Activated CD4-positive, alpha-beta T cell treated with anti-CD3 and anti-CD28 coated beads for 1 hour (primary cell): ENCODE measurements around the gene B4GALT5.
"Not testable (repeated sequence)": the region's sequence is repeated elsewhere in the genome, so short reads cannot be mapped to it uniquely, and the experiment has no call there.

Experiments
- DNase-seq: peaks from one replicate; pipeline ENCODE4 v3.0.0-alpha.2; 2020

B4GALT5 gene, protein sequence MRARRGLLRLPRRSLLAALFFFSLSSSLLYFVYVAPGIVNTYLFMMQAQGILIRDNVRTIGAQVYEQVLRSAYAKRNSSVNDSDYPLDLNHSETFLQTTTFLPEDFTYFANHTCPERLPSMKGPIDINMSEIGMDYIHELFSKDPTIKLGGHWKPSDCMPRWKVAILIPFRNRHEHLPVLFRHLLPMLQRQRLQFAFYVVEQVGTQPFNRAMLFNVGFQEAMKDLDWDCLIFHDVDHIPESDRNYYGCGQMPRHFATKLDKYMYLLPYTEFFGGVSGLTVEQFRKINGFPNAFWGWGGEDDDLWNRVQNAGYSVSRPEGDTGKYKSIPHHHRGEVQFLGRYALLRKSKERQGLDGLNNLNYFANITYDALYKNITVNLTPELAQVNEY

DNA sequence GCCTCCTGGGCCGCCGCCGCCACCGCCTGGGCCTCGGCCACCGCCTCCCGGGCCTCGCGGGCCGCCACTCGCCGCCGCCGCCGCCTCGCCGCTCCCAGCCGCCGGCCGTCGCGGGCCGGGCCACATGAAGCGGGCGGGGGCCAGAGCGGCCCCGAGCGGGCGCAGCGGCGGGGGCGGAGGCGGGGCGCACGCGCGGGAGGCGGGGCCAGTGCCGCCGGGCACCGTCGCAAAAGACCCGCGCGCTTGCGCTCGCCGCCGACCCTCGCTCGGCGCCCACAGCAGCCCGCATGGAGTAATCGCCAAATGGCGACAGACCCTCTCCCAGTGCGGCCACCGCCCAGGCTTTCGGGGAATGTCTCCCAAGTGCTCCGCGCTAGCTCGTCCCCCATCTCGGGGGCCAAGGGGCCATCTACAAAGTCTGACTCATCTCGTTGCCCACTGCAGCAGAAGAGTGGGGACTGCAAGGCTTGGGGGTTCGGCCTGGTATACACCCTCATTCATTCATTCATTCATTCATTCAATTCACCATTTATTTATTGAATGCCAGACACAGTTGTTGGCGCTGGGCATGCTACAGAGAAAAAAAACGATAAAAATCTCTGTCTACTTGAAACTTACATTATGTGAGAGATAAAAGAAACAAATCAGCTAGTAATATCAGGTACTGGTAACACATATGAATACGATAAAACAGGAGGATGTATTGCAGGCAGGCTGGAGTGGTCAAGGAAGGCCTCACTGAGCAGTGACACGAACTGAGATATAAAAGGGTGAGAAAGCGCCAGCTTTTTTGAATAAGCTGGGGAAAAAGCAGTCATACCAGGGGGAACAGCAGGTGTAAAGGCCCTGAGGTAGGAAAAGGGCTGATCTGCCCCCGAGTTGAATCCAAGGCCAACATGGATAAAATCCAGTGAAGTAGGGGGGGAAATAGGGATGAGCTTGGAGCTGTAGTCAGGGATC, at the start of gene B4GALT5:
Gene B4GALT5, minus strand, starts transcription at position 126 of the 960 bp plus-strand sequence. CDS start 188 bp downstream, outside the sequence.
- DNase-seq: peak; percentile 28

DNA sequence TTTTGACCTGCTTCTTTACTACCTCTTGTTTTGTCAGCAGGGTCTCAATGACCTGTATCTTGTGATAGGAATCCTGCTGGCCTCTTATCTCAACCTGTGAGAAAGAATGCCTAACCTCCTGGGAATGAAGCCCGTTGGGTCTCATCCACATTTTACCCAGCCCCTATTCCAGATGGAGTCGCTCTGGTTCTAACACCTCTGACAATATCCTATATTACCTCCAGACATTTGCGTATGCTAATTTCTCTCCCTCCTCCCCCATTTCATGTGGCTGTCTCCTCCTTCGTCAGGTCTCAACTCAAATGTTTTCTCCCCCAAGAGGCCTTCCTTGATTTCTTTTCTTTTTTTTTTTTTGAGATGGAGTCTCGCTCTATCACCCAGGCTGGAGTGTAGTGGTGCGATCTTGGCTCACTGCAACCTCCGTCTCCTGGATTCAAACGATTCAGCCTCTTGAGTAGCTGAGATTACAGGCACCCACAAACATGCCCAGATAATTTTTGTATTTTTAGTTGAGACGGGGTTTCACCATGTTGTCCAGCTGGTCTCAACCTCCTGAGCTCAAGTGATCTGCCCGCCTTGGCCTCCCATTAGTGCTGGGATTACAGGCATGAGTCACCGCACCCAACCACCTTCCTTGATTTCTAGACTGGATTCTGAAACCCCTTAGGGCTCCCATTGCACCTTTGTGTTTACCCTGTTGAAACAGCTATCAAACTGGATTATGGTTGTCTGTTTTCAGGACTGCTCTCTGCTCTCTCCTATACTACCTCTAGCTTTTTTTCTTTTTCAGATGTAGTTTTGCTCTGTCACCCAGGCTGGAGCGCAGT, 49.5 kb upstream of the B4GALT5 start:
- DNase-seq: no peak

DNA sequence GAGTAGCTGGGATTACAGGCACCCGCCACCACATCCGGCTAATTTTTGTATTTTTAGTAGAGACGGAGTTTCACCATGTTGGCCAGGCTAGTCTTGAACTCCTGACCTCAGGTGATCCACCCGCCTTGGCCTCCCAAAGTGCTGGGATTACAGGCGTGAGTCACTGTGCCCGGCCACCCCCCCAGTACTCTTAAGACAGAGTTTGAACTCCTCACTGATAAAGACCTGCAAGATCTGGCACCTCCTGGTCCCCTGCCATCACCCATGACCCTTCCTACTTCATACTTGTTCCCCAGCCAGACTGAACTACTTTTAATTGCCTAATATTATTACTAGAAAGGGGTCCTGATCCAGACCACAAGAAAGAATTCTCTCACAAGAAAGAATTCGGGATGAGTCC, 48.2 kb upstream of the B4GALT5 start:
- DNase-seq: not testable (repeated sequence)

DNA sequence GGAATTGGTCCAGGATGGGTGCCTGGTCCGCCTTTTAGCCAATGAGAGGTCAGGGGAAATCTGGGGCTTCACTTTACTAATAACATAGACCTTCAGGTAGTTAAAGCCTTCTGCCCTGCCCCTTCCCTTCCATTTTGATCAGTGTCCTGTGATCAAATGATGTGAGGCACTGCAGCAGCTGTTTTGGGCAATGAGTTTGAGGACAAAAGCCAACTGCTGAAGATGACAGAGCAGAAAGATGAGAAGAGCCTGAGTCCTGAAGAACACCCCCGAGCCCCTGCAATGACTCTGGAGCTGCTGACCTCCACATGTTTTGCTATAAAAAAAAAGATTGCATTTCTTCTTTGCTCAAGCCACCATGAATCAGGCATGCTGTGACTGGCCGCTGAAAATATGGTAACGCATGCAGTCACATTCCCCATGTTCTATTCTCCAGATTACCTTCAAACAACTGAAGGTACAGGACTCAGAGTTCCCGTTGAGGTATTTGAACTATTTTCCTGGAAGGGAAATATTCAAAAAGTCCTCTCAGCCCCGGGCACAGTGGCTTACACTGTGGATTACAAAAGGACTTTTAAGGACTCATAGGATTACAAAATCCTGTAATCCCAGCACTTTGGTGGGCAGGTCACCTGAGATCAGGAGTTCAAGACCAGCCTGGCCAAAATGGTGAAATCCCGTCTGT, 45.7 kb upstream of the B4GALT5 start:
- DNase-seq: no peak

DNA sequence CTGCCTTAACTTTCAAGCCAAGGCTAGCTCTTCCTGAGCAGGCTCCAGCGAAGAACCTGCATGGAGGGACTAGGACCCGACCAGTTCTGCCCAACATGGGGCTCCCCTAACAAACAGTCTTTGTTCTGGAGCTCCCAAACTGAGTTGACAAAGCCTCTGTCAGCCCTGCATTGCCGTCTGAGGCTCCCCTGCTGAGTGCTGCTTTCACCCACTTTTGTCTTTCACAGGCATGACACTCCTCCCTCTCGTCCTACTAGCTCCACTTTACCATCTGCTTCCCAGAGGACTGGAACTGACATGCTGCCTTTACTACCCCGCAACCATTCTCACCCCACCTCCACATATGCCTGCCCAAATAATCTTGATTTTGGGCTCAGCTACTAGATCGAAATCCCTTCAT, 45.1 kb upstream of the B4GALT5 start:
- no peak for DNase-seq

DNA sequence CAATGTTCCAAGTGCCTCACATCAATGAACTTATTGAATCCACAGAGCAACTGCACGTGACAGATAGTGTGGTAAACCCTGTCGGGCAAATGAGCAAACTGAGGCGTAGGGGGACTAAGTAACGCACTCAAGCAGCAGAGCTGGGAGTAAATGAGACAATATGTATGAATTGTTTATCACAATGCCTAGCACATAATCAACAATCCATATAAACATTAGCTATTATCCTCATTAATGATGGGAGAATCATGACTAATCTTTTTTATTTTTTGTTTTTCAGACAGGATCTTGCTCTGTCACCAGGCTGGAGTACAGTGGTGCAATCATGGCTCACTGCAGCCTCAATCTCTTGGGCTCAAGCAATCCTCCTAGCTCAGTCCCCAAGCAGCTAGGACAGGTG, 43.9 kb upstream of the B4GALT5 start:
- no peak for DNase-seq

DNA sequence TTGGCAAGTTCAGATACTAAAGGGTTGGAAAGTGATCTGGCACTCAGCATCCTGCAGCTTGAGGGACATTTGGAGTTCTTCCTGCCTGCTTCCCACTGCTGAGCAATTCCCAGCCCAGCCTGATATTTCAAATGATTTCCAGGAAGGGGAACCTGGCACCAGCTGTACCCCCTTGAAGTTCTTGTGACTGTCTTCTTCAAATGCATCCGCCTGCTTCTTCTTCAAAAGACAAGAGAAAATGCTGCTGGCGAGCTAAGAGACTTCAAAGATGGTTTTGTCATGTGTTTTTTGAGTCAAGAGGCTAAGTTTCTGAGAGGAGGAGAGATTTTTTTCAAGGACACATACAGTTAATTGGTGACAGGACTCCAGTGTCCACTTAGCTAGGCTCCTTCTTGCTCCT, 42.6 kb upstream of the B4GALT5 start:
- no peak for DNase-seq

DNA sequence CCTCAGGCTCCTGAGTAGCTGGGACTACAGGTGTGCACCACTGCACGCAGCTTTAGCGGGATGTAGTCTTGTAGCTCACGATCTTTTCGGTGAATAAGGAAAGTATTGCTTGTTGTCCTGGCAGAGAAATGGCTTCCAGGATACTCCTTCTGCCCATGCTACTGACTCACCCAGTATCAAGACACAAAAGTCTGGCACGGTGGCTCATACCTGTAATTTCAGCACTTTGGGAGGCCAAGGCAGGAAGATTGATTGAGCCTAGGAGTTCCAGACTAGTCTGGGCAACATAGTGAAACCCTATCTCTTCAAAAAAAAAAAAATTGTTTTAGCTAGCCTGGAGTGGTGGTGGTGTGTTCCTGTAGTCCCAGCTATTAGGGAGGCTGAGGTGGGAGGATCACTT, 40.9 kb upstream of the B4GALT5 start:
- no peak for DNase-seq

DNA sequence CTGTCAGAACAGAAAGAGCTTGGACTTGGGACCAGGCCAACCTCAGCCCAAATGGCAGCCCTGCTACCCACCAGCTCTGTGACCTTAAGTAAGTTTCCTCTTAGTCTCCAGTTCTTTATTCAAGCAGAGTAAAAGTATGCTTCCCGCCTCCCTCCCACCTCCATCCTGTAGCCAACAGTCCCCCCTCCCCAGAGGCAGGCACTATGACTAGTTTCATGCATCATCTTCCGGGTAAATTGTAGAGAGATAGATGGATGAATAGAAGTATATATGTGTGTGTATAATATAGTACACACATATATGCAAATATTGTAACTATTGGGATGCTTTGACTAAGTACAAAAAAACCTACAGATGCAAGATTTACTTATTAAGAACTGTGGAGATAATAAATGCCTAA, 39.5 kb upstream of the B4GALT5 start:
- DNase-seq: no peak

DNA sequence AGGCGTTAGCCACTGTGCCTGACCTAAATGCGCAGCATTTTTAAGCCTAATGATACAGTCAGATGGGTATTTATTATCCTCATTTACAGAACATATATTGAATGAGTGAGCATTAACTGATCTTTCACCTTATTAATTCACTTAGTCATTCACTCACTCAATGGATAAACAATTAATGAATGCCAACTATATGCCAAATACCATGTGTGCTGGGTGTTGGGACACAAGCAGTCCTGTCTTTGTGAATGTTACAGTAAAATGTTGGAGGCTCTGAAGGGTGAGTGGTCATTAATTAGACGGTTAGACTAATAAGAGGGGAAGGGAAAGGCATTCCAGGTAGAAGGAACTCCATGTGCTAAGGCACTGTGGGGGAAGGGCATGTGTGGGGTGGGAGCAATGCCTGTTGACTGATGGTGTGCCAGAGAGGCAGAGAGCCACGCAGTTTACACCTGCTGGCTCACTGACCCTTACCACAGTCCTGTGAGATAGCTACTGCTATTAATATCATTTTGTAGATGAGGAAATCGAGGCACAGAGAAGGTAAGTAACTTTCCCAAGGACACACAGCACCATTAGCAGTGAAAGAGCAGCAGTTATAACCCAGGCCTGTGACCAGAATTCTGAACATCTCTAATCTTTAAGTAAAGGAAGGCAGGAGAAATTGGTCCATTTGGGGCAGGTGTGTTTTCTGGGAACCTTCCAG, 38.7 kb upstream of the B4GALT5 start:
- DNase-seq: no peak

DNA sequence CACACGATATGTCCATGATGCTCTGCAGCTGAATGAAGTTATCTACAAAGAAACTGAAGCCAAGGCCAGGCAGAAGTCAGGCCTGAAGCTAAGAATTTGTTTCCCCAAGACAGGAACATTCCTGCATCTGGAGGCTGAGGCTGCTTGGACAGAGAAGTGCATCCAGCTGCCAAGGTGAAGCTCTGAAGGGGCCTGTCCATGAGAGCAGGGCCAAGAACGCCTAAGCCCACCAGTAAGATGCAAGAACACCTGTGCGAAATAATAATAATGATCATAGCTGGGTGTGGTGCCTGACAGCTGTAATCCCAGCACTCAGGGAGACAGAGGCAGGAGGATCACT, 37.7 kb upstream of the B4GALT5 start:
- DNase-seq: no peak

DNA sequence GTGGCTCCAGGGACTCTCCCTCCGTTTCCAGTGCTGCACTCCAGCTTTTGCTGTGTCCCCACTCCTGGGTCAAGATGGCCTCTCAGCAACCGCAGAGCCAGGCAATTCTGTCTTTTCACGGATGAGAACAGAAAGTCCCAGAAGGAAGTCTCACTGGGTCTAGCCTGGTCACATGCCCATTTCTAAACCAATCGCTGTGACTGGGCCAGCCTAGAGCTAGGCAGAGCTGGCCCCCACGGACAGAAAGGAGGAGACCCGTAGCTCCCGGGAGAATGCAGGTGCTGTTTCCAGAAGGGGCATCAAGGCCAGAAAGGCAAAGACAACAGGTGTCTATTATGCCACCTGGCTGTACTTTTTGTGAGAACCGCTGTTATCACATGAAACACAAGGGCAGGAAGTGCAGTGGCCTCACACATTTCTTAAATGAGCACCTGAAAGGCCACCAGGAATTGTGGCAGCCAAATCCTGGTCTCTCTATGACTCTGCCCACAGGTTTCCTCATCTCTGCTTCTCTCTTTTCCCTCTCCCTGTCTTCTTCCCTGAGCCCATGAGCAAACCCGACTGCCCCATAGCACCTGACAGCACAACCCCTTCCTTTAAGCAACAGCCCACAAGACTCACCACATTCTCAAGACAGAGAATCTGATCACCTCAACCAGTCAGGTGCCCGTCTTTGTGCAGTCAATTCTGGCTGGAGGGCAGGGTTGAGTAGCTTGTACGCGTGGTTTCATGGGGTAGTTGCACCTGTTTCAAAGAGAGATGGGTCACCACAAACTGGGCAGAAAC, 37.1 kb upstream of the B4GALT5 start:
- no peak for DNase-seq

DNA sequence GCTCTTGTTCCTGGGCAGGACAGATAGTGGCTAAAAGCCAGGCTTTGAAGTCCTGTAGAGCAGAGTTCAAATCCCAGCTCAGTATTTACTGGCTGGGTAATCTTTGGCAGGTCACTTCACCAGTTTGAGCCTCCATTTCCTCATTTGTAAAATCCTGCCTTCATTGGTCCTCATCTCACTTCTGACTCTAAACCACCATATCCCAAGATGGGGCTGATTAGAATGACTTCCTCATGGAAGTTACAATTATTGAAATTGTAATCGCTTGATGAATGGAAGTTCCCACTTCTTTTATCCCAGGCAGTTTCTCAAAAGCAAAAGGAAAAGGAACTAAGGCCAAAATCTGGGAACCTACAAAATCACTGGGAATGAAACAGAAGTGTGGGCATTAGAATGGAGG, 35.9 kb upstream of the B4GALT5 start:
- DNase-seq: no peak

DNA sequence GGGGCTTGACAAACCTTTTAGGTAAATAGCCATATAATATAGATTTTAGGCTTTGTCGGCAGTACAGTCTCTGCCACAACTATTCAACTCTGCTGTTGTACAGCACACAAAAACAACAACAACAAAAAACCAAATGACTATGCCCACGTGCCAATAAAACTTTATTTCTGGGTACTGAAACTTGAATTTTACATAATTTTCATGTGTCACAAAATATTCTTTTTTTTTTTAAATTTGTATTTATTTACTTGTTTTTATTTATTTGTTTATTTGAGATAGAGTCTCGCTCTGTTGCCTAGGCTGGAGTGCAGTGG, 34.8 kb upstream of the B4GALT5 start:
- no peak for DNase-seq

DNA sequence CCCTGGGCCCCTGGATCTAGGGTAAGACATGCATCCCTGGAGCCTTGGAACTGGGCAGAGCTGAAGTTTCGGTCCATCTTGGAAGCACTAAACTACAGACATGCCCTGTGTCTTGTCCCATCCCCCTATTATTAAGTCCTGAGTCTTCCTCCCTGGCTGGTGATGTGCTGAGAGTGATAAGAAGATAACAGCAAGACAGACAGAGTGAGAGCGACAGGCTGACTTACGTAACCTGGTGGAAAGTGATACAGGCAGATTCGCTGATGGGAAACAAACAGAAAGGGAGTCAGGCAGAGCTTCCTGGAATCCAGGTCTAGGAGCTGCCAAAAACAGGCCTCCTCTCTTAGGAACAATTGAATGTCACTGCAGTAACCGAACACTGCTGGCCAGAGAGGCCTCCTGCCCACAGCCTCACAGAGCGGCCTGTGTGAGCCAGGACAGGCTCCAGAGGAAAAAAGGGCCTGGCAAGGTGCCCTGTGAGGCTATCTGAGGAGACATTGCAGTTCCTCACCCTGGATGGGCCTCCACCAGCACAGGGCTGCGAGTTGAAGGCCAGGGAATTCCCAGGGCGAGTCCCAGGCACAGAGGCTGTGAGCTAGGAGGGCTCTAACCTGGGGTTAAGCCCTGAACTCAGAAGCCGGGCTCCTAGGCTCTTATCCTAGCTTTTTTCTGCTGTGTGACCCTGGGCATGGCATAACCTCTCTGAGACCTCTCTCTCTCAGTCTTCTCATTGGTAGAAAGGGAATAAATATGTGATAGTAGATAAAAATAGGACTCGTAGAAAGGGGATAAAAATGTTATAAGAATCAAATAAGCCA, 34.2 kb upstream of the B4GALT5 start:
- no peak for DNase-seq

DNA sequence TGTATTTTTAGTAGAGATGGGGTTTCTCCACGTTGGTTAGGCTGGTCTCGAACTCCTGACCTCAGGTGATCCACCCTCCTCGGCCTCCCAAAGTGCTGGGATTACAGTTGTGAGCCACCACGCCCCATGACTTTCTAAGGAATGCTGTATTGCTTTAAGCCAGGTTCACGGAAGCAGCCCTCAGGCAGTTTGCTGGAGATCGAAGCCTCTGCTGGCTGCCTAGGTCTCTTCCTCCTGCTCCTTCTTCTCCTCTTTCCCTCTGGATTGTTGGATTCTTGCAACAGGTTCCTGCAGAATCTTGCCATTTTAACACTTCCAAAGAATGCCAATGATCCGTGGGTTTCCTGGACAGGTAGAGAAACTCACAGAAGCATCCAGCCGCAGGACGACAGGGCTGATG, 29.3 kb upstream of the B4GALT5 start:
- no peak for DNase-seq

DNA sequence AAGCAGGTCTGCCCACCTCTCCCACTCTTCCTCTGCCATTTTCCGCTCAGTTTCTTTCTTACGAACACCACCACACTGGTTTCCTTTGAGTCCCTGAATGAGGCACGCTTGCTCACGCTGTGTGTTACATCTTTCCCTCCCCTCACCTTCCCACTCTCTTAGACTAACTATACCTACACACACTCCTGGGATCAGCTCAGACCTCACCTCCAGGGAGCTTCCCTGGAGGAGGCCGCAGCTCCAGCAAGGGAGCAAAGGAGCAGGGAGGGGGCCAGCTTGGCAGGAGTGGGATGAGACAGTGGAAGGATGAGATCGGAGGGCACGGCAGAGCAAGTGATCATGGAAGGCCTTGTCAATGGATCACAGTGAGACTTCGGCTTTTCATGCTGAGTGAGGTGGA, 28.3 kb upstream of the B4GALT5 start:
- no peak for DNase-seq

DNA sequence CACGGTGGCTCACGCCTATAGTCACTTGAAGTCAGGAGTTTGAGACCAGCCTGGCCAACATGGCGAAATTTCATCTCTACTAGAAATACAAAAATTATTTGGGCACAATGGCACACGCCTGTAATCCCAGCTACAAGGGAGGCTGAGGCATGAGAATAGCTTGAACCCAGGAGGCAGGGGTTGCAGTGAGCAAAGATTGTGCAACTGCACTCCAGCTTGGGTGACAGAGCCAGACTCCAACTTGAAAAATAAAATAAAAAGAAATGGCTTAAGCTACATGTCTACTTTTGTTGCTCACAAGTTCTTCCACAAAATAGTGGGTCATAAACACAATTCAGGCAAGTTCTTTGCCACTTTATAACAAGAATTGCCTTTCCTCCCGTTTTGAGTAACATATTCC, 27.1 kb upstream of the B4GALT5 start:
- no peak for DNase-seq

DNA sequence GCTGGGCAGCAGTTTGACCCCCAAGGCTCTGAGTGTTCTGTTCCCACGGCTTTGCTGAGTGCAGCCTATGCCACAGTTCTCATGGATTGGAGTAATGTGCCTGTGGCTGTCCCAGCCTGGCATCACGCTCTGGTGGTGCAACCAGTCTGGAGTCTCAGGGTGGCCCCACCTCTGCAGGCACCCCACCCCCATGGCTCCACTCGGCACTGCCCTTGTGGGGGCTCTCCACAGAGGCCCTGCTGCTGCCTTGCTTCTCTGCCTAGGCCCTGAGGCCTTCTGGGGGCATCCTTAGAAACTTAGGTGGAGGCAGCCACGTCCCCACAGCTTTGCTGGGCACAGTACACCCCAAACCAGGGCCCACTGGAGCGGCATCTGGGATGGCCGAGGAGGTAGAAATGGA, 25.4 kb upstream of the B4GALT5 start:
- DNase-seq: no peak

DNA sequence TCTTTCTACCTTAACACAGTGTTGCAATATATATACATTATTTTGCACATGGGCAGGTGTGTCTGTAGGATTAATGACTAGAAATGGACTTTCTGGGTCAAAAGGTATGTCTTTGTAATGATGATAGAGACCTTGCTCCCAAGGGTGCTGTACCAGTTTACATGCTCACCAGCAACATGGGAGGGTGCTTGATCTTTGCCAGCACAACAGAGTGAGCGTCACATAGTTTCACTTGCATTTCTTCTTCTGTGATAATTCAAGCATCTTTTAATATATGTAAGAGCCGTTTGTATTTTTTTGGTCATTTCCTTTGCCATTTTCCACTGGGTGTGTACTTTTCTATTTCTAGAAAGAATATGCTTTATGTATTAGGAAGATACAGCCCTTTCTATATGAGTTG, 23.6 kb upstream of the B4GALT5 start:
- DNase-seq: no peak
